Measurements from ENCODE around the gene FGF12.

FGF12 gene

DNA sequence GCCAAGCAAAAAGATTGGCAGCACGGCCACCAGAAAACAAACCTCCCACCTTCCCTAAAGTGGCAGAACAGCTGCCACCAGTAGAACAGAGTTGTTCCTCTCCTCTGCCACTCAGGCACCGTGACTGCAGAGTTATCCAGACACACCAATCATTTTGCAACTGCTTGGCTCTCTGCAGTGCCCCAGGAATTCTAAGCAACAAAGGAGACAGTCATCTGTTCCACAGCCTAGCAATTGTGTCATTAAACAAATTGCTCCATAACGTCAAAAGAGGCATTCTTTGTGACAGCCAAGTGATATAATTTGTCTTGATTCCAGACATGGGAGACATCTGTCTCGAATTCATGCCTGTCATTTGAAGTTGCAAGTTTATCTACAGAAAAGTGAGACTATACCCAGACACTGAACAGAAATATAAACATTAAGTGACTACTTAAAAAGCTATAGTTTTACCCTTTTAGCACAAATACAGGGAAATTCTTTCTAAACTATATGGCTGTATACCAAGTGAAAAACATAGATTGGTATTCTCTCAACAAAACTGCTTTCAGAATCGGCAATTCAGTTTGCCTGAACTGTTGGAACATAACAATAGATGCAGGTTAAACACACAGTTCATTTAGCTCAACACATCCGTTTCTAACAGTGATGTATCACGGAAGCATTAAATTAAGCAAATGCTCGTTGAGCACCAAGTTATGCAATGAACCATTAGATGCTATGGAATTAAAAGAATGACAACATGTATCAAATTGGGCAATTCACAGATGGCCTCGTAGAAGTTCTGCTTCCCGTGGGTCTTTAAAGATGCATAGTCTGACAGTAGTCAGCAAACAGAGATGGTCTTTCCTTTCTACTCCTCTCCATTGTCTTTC, 281.3 kb downstream of the FGF12 start:
- no peaks in the 10 kb centered on the region for H3K4me1 ChIP-seq (ENCODE audit: control insufficient read depth, insufficient read depth, low read length, poor library complexity, severe bottlenecking)
- peak overlapping the region; percentile 62 for H3K27ac ChIP-seq (ENCODE audit: low read depth, low read length, severe bottlenecking)
- H3K36me3 ChIP-seq (ENCODE audit: control insufficient read depth, insufficient read depth, low read length) = no peaks in the 10 kb centered on the region
- no peak overlapping the region for H3K4me3 ChIP-seq (ENCODE audit: extremely low read depth, insufficient read depth, low read length, poor library complexity, severe bottlenecking)
- WGBS, 2 experiments (ENCODE audit: insufficient coverage in 2 of 2) = 65 to 76% methylated on average over 9 to 10 of the region's 10 CpGs
- H3K9me3 ChIP-seq (ENCODE audit: control insufficient read depth, low read length) = no peaks in the 10 kb centered on the region

DNA sequence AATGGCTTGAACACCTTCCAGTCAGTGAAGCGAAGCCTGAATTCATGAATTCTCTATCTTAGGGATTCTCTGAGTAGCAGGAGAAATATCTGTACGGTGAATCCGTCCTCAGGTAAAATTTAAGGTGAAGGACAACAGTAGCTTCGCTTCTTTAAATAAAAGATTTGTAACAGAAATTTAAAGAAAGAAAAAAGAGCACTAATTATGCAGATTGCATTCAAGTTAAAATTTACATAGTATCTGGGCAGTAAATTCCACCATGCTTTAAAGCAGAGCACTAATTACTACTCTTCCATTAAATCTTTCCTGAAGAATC, 282.6 kb downstream of the FGF12 start:
- no peaks in the 10 kb centered on the region for H3K36me3 ChIP-seq (ENCODE audit: control insufficient read depth, insufficient read depth, low read length)
- H3K27ac ChIP-seq (ENCODE audit: low read depth, low read length, severe bottlenecking) = no peak overlapping the region
- H3K4me1 ChIP-seq (ENCODE audit: control insufficient read depth, insufficient read depth, low read length, poor library complexity, severe bottlenecking) = no peaks in the 10 kb centered on the region
- no peak overlapping the region for H3K4me3 ChIP-seq (ENCODE audit: extremely low read depth, insufficient read depth, low read length, poor library complexity, severe bottlenecking)
- H3K9me3 ChIP-seq (ENCODE audit: control insufficient read depth, low read length) = no peaks in the 10 kb centered on the region
- 8 to 30% methylated on average over 1 to 2 of the region's 4 CpGs for WGBS, 2 experiments (ENCODE audit: insufficient coverage in 2 of 2)

DNA sequence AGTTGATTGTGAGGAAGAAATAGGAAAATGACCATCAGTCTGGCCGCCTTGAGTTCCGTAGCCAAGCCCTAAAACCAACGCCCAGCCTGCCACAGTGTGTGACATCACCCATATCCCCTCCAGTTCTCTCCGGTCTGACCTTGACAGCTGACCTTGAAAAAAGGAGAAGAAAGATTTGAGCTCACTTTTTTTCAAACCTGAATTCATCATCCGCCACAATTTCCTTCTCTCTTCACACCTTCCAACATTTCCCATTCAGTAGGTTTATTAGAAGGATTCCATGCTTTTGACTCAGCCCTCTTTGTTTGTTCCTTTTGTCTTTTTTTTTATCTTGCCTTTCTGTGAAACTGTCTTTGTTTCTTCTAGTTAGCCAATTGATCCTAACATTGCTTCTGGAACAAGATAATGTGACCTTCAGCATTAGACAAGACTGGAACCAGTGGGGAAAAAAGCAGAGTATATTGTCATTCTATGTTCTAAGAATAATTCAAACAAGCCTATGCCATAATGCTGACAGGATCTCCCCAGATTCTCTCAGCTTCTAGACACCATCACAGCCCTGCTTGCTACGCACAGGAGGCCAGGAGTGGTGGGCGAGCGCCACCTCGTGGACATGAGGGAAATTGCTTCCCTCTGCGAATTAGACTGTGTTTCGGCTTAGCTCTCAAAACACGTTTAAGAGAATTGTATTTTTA, 283.1 kb downstream of the FGF12 start:
- H3K4me3 ChIP-seq (ENCODE audit: extremely low read depth, insufficient read depth, low read length, poor library complexity, severe bottlenecking) = no peak overlapping the region
- peak overlapping the region; percentile 56 for H3K27ac ChIP-seq (ENCODE audit: low read depth, low read length, severe bottlenecking)
- H3K9me3 ChIP-seq (ENCODE audit: control insufficient read depth, low read length) = no peaks in the 10 kb centered on the region
- H3K36me3 ChIP-seq (ENCODE audit: control insufficient read depth, insufficient read depth, low read length) = no peaks in the 10 kb centered on the region
- H3K4me1 ChIP-seq (ENCODE audit: control insufficient read depth, insufficient read depth, low read length, poor library complexity, severe bottlenecking) = no peaks in the 10 kb centered on the region
- WGBS, 2 experiments (ENCODE audit: insufficient coverage in 2 of 2) = 40 to 69% methylated on average over 2 to 3 of the region's 12 CpGs

DNA sequence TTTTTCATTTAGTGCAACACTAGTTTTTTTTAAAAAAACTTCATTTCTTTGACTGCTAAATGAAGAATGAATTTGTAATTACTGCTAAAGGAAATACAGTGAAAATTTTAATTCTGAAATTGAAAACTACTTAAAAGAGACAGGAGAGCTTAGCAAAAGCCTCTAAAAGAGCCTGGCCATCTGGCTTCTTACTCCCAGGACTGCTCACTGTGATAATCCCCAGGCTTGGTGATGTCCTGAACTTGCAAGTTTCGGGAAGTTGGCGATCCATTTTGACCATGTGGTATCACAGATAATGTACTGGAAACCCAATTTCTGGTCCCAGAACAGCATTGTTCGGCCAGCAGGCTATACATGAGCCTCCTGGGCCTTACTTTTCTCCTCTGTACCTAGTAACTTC, 292.1 kb downstream of the FGF12 start:
- Histone ChIP-seq H3K4me3 (ENCODE audit: extremely low read depth, insufficient read depth, low read length, poor library complexity, severe bottlenecking) (no peak overlapping the region), H3K4me1 (ENCODE audit: control insufficient read depth, insufficient read depth, low read length, poor library complexity, severe bottlenecking) (no peaks in the 10 kb centered on the region), H3K9me3 (ENCODE audit: control insufficient read depth, low read length) (no peaks in the 10 kb centered on the region), H3K27ac (ENCODE audit: low read depth, low read length, severe bottlenecking) (no peak overlapping the region), H3K36me3 (ENCODE audit: control insufficient read depth, insufficient read depth, low read length) (no peaks in the 10 kb centered on the region)
- whole genome bisulfite sequencing, 2 experiments (ENCODE audit: insufficient coverage in 2 of 2) = 50 to 83% methylated on average over 2 of the region's 3 CpGs

DNA sequence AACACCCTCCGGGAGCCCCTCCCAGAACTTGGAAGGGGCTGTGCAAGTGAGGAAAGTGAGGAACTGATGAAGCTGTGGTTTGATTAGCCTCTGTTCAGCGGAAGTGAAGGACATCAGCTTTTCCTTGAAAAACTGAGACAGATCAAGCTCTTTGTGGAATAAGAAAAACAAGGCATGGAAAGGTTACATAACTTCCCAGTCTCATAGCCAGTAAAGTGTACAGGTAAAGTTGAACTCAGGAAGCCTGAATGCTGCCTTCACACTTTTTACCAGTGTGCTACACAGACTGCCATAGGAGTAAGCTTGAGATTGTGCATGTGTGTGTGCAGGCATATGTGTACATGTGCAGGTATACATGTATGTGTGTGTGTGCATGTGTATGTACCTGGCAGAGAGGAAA, 293.2 kb downstream of the FGF12 start:
- no peaks in the 10 kb centered on the region for H3K4me1 ChIP-seq (ENCODE audit: control insufficient read depth, insufficient read depth, low read length, poor library complexity, severe bottlenecking)
- no peaks in the 10 kb centered on the region for H3K36me3 ChIP-seq (ENCODE audit: control insufficient read depth, insufficient read depth, low read length)
- H3K9me3 ChIP-seq (ENCODE audit: control insufficient read depth, low read length) = no peaks in the 10 kb centered on the region
- WGBS, 2 experiments (ENCODE audit: insufficient coverage in 2 of 2) = 100% methylated on average over 1 to 2 of the region's 2 CpGs
- H3K27ac ChIP-seq (ENCODE audit: low read depth, low read length, severe bottlenecking) = no peak overlapping the region
- no peak overlapping the region for H3K4me3 ChIP-seq (ENCODE audit: extremely low read depth, insufficient read depth, low read length, poor library complexity, severe bottlenecking)

DNA sequence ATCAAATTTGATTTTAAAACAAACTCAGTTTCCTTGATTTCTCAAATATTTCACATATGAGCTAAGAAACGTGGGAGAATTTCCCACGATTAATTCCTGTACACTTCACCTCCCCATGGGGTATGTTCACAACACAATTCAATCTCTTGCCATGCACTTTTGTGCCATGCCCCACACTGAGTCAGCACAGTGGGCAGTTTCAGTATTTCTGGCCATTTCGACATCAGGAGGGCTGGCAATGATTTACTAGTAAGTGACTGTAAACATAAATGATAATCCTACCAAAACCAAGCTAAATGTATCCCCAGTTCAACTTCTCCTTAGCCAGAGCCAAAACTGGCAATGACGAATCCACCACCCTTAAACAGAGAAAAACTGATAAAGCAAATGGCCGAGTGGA, 293.6 kb downstream of the FGF12 start:
- no peaks in the 10 kb centered on the region for H3K36me3 ChIP-seq (ENCODE audit: control insufficient read depth, insufficient read depth, low read length)
- no peak overlapping the region for H3K27ac ChIP-seq (ENCODE audit: low read depth, low read length, severe bottlenecking)
- H3K4me3 ChIP-seq (ENCODE audit: extremely low read depth, insufficient read depth, low read length, poor library complexity, severe bottlenecking) = no peak overlapping the region
- H3K4me1 ChIP-seq (ENCODE audit: control insufficient read depth, insufficient read depth, low read length, poor library complexity, severe bottlenecking) = no peaks in the 10 kb centered on the region
- 77 to 100% methylated on average over 2 to 3 of the region's 5 CpGs for WGBS, 2 experiments (ENCODE audit: insufficient coverage in 2 of 2)
- no peaks in the 10 kb centered on the region for H3K9me3 ChIP-seq (ENCODE audit: control insufficient read depth, low read length)

DNA sequence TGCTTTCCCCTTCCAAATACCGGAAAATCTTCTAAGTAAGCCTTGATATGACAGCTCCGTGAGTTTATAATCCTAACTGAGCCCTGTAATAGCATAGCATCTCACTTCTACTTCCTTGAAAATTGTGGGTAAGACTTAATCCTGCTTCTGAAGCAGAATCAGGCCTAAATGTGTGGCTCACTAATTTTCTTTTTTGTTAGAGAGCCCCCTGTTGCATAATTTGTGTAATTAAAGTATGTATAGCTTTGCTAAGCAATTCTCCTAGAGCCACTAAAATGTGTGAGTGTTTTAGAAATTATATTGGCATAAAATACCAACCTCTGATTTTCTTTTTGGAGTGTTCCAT, 304.4 kb downstream of the FGF12 start:
- Histone ChIP-seq H3K36me3 (ENCODE audit: control insufficient read depth, insufficient read depth, low read length) (no peaks in the 10 kb centered on the region), H3K9me3 (ENCODE audit: control insufficient read depth, low read length) (no peaks in the 10 kb centered on the region), H3K4me1 (ENCODE audit: control insufficient read depth, insufficient read depth, low read length, poor library complexity, severe bottlenecking) (peaks cover 6% of the 10 kb centered on the region), H3K4me3 (ENCODE audit: extremely low read depth, insufficient read depth, low read length, poor library complexity, severe bottlenecking) (no peak overlapping the region), H3K27ac (ENCODE audit: low read depth, low read length, severe bottlenecking) (no peak overlapping the region)
- WGBS, 2 experiments (ENCODE audit: insufficient coverage in 2 of 2) = 94% methylated on average over 2 of the region's 2 CpGs; no CpG with 5 or more reads in 1 of the 2 experiments

DNA sequence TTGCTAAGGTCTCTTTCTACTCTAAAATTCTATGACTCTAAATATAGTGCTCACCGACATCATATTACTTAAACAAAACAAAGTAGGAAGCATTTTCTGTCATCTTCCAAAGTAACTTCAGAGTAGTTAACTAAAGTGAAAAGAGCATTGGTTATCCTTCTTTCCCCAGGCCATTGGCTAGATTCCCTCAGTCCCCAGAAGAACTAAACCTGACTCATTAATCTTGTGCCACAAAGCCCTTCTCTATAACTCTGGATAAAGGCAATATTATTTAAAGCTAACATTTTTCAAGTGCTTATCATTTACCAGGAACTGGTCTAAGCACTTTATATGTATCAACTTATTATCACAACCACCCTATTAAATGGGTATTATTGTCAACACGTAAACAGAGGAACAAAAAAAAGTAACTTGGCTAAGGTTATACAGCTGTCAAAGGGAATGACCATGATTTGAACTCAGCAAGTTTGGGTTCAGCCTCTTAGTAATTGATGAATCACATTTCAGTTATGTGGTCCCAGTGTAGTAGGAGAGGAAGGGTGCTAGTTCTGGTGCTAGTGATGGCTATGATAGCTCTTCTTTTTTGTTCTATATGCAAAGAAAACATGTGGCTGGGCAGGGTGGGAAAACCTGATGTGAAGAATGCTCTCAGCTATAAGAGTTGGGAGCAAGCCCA, 304.9 kb downstream of the FGF12 start:
- 50% methylated on average over 1 of the region's 2 CpGs; no CpG with 5 or more reads in 1 of the 2 experiments for WGBS, 2 experiments (ENCODE audit: insufficient coverage in 2 of 2)
- Histone ChIP-seq H3K4me1 (ENCODE audit: control insufficient read depth, insufficient read depth, low read length, poor library complexity, severe bottlenecking) (peaks cover 6% of the 10 kb centered on the region), H3K27ac (ENCODE audit: low read depth, low read length, severe bottlenecking) (no peak overlapping the region), H3K9me3 (ENCODE audit: control insufficient read depth, low read length) (no peaks in the 10 kb centered on the region), H3K4me3 (ENCODE audit: extremely low read depth, insufficient read depth, low read length, poor library complexity, severe bottlenecking) (no peak overlapping the region), H3K36me3 (ENCODE audit: control insufficient read depth, insufficient read depth, low read length) (no peaks in the 10 kb centered on the region)

DNA sequence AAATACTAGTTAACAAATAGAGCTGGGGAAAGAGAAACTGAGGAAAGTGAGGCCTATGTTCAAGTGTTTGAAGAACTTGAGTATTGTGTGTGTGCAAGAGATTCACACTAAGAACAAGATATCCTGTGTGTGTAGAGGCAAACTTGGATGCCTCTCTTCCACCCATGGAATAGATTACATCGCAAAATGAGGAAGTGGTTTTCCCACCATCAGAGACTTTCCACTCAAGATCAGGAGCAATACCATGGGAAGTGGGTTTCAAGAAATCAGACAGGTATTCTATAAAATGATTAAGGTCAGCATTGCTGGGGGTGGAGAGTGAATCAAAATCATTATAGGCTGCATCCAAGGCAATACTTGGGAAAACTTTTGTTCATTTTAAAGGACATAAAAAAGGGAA, 308.0 kb downstream of the FGF12 start:
- Histone ChIP-seq H3K36me3 (ENCODE audit: control insufficient read depth, insufficient read depth, low read length) (no peaks in the 10 kb centered on the region), H3K4me1 (ENCODE audit: control insufficient read depth, insufficient read depth, low read length, poor library complexity, severe bottlenecking) (peaks cover 6% of the 10 kb centered on the region), H3K4me3 (ENCODE audit: extremely low read depth, insufficient read depth, low read length, poor library complexity, severe bottlenecking) (no peak overlapping the region), H3K27ac (ENCODE audit: low read depth, low read length, severe bottlenecking) (no peak overlapping the region), H3K9me3 (ENCODE audit: control insufficient read depth, low read length) (no peaks in the 10 kb centered on the region)
- no CpG with 5 or more reads among the region's 1 CpG for WGBS, 2 experiments (ENCODE audit: insufficient coverage in 2 of 2)

DNA sequence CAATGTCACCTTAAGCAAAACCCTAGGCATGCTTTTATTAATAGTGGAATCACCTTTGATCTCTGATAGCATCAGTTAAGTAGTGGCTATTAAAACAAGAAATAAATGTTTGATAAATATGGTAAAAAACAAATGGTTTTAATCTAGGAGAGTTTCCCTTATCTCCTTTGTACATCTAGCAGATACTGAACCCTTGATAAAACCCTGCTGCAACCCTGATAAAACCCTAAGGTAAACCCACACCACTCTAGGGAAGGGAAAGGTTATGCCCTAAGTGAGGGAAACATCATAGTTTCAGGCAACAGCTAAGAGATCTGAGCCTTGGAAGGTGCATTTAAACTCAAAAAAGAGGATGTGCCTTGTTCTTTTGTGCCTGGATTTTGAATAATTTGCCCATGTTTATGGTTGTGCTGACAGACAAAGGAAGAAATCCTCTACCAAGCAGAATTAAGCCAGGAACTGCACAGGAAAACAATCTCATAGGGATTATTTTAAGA, 309.7 kb downstream of the FGF12 start:
- no peak overlapping the region for H3K4me3 ChIP-seq (ENCODE audit: extremely low read depth, insufficient read depth, low read length, poor library complexity, severe bottlenecking)
- H3K36me3 ChIP-seq (ENCODE audit: control insufficient read depth, insufficient read depth, low read length) = no peaks in the 10 kb centered on the region
- no peak overlapping the region for H3K27ac ChIP-seq (ENCODE audit: low read depth, low read length, severe bottlenecking)
- H3K4me1 ChIP-seq (ENCODE audit: control insufficient read depth, insufficient read depth, low read length, poor library complexity, severe bottlenecking) = peaks cover 2% of the 10 kb centered on the region
- H3K9me3 ChIP-seq (ENCODE audit: control insufficient read depth, low read length) = no peaks in the 10 kb centered on the region
